Measurements from ENCODE around the gene HSD17B14. TPM values are rescaled to one million over a fixed set of nuclear protein-coding genes. Genes with fewer than 3 reads are reported as not detected.

HSD17B14 gene
- total and polyA plus RNA-seq, 9 of the 15 experiments (the other 6 are each of a cell fraction or from before 2014, with no cell fraction given), result 0.16 TPM; not detected in 8

DNA sequence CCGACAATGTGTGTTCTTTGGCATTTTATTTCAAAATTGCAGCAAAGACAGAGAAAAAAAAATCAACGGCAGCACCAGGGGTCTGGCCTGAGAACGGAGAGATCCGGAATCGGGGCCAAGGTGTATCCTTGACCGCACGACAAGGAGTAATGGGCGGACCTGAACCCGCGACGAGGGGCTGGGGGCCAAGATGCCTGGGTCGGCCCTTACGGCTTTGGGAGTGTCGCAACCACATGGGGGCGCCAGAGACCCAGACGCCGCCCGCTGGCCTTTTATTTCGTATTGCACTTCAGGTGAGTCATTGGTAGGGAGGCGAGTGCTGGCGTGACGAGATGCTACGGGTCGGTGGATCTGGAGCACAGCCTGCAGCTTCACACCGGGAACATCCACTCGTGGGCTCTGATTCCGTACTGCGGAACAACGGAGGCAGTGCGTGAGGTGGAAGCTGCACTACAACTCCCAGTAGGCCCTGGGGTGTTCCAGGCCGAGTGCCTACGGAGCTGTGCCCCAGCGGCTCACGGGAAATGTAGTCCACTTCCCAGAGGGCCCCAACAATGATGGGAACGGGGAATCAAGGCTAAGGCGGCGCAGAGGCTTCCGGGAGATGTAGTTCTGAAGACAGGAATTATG, 41.1 kb downstream of the HSD17B14 start (continued):
- TF ChIP-seq, protein P1, sequence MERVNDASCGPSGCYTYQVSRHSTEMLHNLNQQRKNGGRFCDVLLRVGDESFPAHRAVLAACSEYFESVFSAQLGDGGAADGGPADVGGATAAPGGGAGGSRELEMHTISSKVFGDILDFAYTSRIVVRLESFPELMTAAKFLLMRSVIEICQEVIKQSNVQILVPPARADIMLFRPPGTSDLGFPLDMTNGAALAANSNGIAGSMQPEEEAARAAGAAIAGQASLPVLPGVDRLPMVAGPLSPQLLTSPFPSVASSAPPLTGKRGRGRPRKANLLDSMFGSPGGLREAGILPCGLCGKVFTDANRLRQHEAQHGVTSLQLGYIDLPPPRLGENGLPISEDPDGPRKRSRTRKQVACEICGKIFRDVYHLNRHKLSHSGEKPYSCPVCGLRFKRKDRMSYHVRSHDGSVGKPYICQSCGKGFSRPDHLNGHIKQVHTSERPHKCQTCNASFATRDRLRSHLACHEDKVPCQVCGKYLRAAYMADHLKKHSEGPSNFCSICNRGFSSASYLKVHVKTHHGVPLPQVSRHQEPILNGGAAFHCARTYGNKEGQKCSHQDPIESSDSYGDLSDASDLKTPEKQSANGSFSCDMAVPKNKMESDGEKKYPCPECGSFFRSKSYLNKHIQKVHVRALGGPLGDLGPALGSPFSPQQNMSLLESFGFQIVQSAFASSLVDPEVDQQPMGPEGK (CRISPR knock-in tag; IDR thresholded peaks at IDR 0.05; ENCODE audit: borderline replicate concordance), result no peak
- TF ChIP-seq MEF2A (IDR thresholded peaks at IDR 0.05; ENCODE audit: control insufficient read depth, low read depth, low read length) (no peak), ZNF263 (CRISPR knock-in tag; IDR thresholded peaks at IDR 0.05; ENCODE audit: borderline replicate concordance) (peak; percentile 79; the same call in 1 of the 2 replicates), BRCA1 (IDR thresholded peaks at IDR 0.05) (no peak), BRCA1 (CRISPR knock-in tag; IDR thresholded peaks at IDR 0.05) (no peak), CBX5 (IDR thresholded peaks at IDR 0.05; ENCODE audit: borderline replicate concordance, low read depth) (no peak), ZNF507 (tag; conservative IDR thresholded peaks at IDR 0.05) (no peak), YY1 (IDR thresholded peaks at IDR 0.05; ENCODE audit: borderline replicate concordance in 1 of 3, control insufficient read depth in 1 of 3, extremely low read depth in 1 of 3, insufficient read depth in 3 of 3, insufficient read length in 1 of 3, insufficient replicate concordance in 2 of 3, low read depth in 1 of 3, low read length in 2 of 3) (peak in 2 of 3 experiments; percentile 77 to 85), MEIS2 (IDR thresholded peaks at IDR 0.05; ENCODE audit: partially characterized antibody) (no peak), POLR3A (IDR thresholded peaks at IDR 0.05; ENCODE audit: borderline replicate concordance, extremely low read depth, insufficient read depth, insufficient read length) (no peak), ZNF586 (CRISPR knock-in tag; conservative IDR thresholded peaks at IDR 0.05) (no peak), EP400 (IDR thresholded peaks at IDR 0.05) (peak; percentile 50), TBL1XR1 (IDR thresholded peaks at IDR 0.05; ENCODE audit: low read length in 2 of 2) (no peak), TCF7L2 (IDR thresholded peaks at IDR 0.05; ENCODE audit: low read depth, low read length) (no peak), RCOR1 (IDR thresholded peaks at IDR 0.05; ENCODE audit: borderline replicate concordance in 1 of 2, low read depth in 2 of 2, low read length in 2 of 2) (peak in 1 of 2 experiments; percentile 29; a peak in 2 of 4 replicates), ZSCAN32 (CRISPR knock-in tag; IDR thresholded peaks at IDR 0.05) (no peak), EWSR1 (IDR thresholded peaks at IDR 0.05; ENCODE audit: borderline replicate concordance, low read depth, partially characterized antibody) (no peak)
- TF ChIP-seq, protein P2, sequence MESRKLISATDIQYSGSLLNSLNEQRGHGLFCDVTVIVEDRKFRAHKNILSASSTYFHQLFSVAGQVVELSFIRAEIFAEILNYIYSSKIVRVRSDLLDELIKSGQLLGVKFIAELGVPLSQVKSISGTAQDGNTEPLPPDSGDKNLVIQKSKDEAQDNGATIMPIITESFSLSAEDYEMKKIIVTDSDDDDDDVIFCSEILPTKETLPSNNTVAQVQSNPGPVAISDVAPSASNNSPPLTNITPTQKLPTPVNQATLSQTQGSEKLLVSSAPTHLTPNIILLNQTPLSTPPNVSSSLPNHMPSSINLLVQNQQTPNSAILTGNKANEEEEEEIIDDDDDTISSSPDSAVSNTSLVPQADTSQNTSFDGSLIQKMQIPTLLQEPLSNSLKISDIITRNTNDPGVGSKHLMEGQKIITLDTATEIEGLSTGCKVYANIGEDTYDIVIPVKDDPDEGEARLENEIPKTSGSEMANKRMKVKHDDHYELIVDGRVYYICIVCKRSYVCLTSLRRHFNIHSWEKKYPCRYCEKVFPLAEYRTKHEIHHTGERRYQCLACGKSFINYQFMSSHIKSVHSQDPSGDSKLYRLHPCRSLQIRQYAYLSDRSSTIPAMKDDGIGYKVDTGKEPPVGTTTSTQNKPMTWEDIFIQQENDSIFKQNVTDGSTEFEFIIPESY (CRISPR knock-in tag; IDR thresholded peaks at IDR 0.05), result peak; percentile 76
- TF ChIP-seq, protein P3, sequence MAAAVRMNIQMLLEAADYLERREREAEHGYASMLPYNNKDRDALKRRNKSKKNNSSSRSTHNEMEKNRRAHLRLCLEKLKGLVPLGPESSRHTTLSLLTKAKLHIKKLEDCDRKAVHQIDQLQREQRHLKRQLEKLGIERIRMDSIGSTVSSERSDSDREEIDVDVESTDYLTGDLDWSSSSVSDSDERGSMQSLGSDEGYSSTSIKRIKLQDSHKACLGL (CRISPR knock-in tag; IDR thresholded peaks at IDR 0.05; ENCODE audit: borderline replicate concordance, poor library complexity, severe bottlenecking), result no peak
- TF ChIP-seq, protein P4, sequence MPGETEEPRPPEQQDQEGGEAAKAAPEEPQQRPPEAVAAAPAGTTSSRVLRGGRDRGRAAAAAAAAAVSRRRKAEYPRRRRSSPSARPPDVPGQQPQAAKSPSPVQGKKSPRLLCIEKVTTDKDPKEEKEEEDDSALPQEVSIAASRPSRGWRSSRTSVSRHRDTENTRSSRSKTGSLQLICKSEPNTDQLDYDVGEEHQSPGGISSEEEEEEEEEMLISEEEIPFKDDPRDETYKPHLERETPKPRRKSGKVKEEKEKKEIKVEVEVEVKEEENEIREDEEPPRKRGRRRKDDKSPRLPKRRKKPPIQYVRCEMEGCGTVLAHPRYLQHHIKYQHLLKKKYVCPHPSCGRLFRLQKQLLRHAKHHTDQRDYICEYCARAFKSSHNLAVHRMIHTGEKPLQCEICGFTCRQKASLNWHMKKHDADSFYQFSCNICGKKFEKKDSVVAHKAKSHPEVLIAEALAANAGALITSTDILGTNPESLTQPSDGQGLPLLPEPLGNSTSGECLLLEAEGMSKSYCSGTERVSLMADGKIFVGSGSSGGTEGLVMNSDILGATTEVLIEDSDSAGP (CRISPR knock-in tag; IDR thresholded peaks at IDR 0.05), result no peak

Measured in K562 (cell line).